WI38 (cell line): ENCODE results near the gene RBM15.

Source experiments
- H3K4me3 ChIP-seq: 2 replicates; pipeline ENCODE4 v1.5.1; 2011; ENCODE audit warnings: low read depth, mild to moderate bottlenecking, control low read depth, low read length
- CTCF ChIP-seq: IDR thresholded peaks from 2 replicates; pipeline ENCODE4 v1.5.1; 2012; ENCODE audit warnings: low read depth, mild to moderate bottlenecking, control low read depth, low read length

Gene RBM15

GRCh38 chr1:110321846-110322245 lies 17.3 kb upstream of the RBM15 start:
- TF ChIP-seq CTCF, result no peak
- H3K4me3 ChIP-seq, result no peak overlapping the region

GRCh38 chr1:110324667-110325066 lies 14.5 kb upstream of the RBM15 start:
- no peak overlapping the region for H3K4me3 ChIP-seq
- no peak for TF ChIP-seq CTCF

DNA sequence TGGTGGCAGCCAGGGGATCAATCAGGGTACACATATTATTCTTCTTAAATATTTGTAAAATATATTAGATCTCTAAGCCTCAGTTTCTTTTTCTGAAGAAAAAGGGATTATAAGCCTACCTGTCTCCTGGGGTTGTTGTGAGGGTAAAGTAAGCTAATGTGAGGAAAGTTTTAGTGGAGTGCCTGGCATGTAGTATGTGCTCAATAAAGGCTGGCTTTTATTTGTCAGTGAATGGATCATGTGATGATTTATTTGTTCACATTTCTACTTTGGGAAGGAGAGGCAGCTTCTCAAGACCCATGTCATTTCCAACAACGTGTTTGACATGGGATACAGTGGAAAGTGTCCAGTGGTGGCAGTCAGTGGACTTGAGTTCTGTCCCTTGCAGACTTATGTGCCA lies 12.4 kb upstream of the RBM15 start:
- TF ChIP-seq CTCF, result no peak
- no peak overlapping the region for H3K4me3 ChIP-seq

DNA sequence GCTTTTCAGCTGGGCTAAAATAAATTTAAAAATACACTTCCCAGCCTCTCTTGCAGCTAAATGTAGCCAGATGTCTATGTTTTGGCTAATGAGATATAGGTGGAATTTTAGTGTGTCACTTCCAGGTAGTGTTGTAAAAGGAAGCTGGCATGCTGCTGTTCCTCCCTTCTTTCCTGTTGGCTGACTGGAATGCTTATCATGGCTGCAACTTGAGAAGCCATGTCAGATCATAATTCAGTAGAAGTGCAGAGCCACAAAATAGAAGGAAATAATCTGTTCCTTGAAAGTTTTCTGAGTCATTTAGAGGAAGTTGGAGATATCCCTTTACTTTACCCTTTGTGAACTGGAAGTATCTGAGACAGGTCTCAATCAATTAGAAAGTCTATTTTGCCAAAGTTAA lies 10.9 kb upstream of the RBM15 start:
- no peak overlapping the region for H3K4me3 ChIP-seq
- no peak for TF ChIP-seq CTCF

DNA sequence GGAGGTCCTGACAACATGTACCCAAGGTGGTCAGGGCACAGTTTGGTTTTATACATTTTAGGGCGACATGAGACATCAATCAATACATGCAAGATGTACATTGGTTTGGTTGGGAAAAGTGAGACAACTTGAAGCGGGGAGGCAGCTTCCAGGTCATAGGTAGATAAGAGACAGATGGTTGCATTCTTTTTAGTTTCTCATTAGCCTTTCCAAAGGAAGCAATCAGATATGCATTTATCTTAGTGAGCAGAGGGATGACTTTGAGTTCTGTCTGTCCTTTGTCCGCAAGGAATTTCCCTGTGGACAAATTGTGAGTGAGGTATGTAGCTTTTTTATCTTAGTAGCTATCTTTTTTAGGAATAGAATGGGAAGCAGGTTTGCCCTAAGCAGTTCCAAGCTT lies 10.5 kb upstream of the RBM15 start:
- H3K4me3 ChIP-seq, result no peak overlapping the region
- TF ChIP-seq CTCF, result no peak

- no peak overlapping the region for H3K4me3 ChIP-seq
- no peak for TF ChIP-seq CTCF
Observed at GRCh38 chr1:110335265-110335664, 3.9 kb upstream of the RBM15 start.

- no peak for TF ChIP-seq CTCF
- no peak overlapping the region for H3K4me3 ChIP-seq
Observed at GRCh38 chr1:110336300-110337039, 2.7 kb upstream of the RBM15 start.
